Measurements from ENCODE around the gene SHC3.

SHC3 gene

GRCh38 chr9:89107406-89107805 lies 71.2 kb downstream of the SHC3 start:
- DNase-seq: no peak
- no peak for ATAC-seq

- DNase-seq (no peak), ATAC-seq (no peak)
These were observed 72.3 kb downstream of the SHC3 start for GRCh38 chr9:89106224-89106851.

GRCh38 chr9:89104821-89105220 lies 73.8 kb downstream of the SHC3 start:
- no peak for DNase-seq
- ATAC-seq: no peak

GRCh38 chr9:89097219-89097618 lies 81.4 kb downstream of the SHC3 start:
- no peak for DNase-seq
- no peak for ATAC-seq

- DNase-seq: no peak
These were observed 81.8 kb downstream of the SHC3 start for GRCh38 chr9:89096807-89097206.

GRCh38 chr9:89095761-89096528 lies 82.7 kb downstream of the SHC3 start:
- DNase-seq: no peak
- ATAC-seq: no peak

More at GRCh38 chr9:89096807-89097206, 81.8 kb downstream of the SHC3 start:
- ATAC-seq: no peak

GRCh38 chr9:89093201-89093975 lies 85.2 kb downstream of the SHC3 start:
- no peak for ATAC-seq
- no peak for DNase-seq

- ATAC-seq: no peak
These were observed 89.4 kb downstream of the SHC3 start for GRCh38 chr9:89089176-89089575.

GRCh38 chr9:89083626-89084025 lies 95.0 kb downstream of the SHC3 start:
- DNase-seq (no peak), ATAC-seq (no peak)

More at GRCh38 chr9:89089176-89089575, 89.4 kb downstream of the SHC3 start:
- DNase-seq: no peak

- no peak for ATAC-seq
- no peak for DNase-seq
These were observed 98.4 kb downstream of the SHC3 start for GRCh38 chr9:89080193-89080592.

GRCh38 chr9:89079391-89079790 lies 99.2 kb downstream of the SHC3 start:
- DNase-seq (no peak), ATAC-seq (no peak)

- no peak for ATAC-seq
- DNase-seq: no peak
These were observed 99.8 kb downstream of the SHC3 start for GRCh38 chr9:89078860-89079259.

- ATAC-seq (no peak), DNase-seq (no peak)
These were observed 100.2 kb downstream of the SHC3 start for GRCh38 chr9:89078421-89078820.

- no peak for ATAC-seq
- DNase-seq: no peak
These were observed 101.1 kb downstream of the SHC3 start for GRCh38 chr9:89077519-89077918.

- ATAC-seq: no peak
These were observed 105.2 kb downstream of the SHC3 start for GRCh38 chr9:89073397-89073796.

GRCh38 chr9:89071591-89071990 lies 107.0 kb downstream of the SHC3 start:
- no peak for ATAC-seq
- DNase-seq: no peak

More at GRCh38 chr9:89073397-89073796, 105.2 kb downstream of the SHC3 start:
- DNase-seq: no peak

GRCh38 chr9:89066835-89067234 lies 111.8 kb downstream of the SHC3 start:
- ATAC-seq (no peak), DNase-seq (no peak)

GRCh38 chr9:89065921-89066320 lies 112.7 kb downstream of the SHC3 start:
- ATAC-seq (no peak), DNase-seq (no peak)

- DNase-seq (no peak), ATAC-seq (no peak)
These were observed 117.8 kb downstream of the SHC3 start for GRCh38 chr9:89060790-89061189.

- no peak for DNase-seq
- no peak for ATAC-seq
These were observed 118.6 kb downstream of the SHC3 start for GRCh38 chr9:89059925-89060506.

GRCh38 chr9:89058906-89059305 lies 119.7 kb downstream of the SHC3 start:
- ATAC-seq (no peak), DNase-seq (no peak)

- ATAC-seq: no peak
- DNase-seq: no peak
These were observed 123.6 kb downstream of the SHC3 start for GRCh38 chr9:89054865-89055495.

All from stimulated activated naive CD8-positive, alpha-beta T cell treated with anti-CD3 and anti-CD28 coated beads, Interleukin-15, Interleukin-2, amounts not matched to agents 100 U/mL and 50 U/mL, for 24 hours (primary cell).